ENCODE data around the gene MMRN2. TPM values are rescaled to one million over a fixed set of nuclear protein-coding genes. Genes with fewer than 3 reads are reported as not detected.

The MMRN2 gene
- total RNA-seq, 1 donor from 2014 or later, result 0.40 TPM

GRCh38 chr10:86944907-86945306, 12.5 kb downstream of the MMRN2 start:
- H3K4me1 Mint-ChIP-seq, result peaks cover 13% of the 10 kb centered on the region
- H3K27ac Mint-ChIP-seq (ENCODE audit: unreplicated experiment), result no peak overlapping the region
- H3K9me3 Mint-ChIP-seq, result no peaks in the 10 kb centered on the region
- TF ChIP-seq CTCF (conservative IDR thresholded peaks at IDR 0.05), result no peak
- H3K36me3 Mint-ChIP-seq (ENCODE audit: low read depth), result no peaks in the 10 kb centered on the region
- no peaks in the 10 kb centered on the region for H3K27me3 Mint-ChIP-seq (ENCODE audit: low read depth)
- H3K4me3 Mint-ChIP-seq, result no peak overlapping the region
- DNase-seq (ENCODE audit: low read depth, low spot score), result no peak

- Mint-ChIP-seq H3K9me3 (no peaks in the 10 kb centered on the region), H3K36me3 (ENCODE audit: low read depth) (no peaks in the 10 kb centered on the region), H3K4me1 (peaks cover 16% of the 10 kb centered on the region), H3K27me3 (ENCODE audit: low read depth) (no peaks in the 10 kb centered on the region), H3K27ac (ENCODE audit: unreplicated experiment) (no peak overlapping the region), H3K4me3 (no peak overlapping the region)
- TF ChIP-seq CTCF (conservative IDR thresholded peaks at IDR 0.05), result no peak
- no peak for DNase-seq (ENCODE audit: low read depth, low spot score)
Observed at GRCh38 chr10:86944471-86944870, 12.9 kb downstream of the MMRN2 start.

- Mint-ChIP-seq H3K4me3 (no peak overlapping the region), H3K27me3 (ENCODE audit: low read depth) (no peaks in the 10 kb centered on the region), H3K4me1 (peaks cover 17% of the 10 kb centered on the region), H3K27ac (ENCODE audit: unreplicated experiment) (no peak overlapping the region), H3K9me3 (no peaks in the 10 kb centered on the region), H3K36me3 (ENCODE audit: low read depth) (no peaks in the 10 kb centered on the region)
- no peak for TF ChIP-seq CTCF (conservative IDR thresholded peaks at IDR 0.05)
- DNase-seq (ENCODE audit: low read depth, low spot score), result no peak
Observed at GRCh38 chr10:86944031-86944419, 13.4 kb downstream of the MMRN2 start.

GRCh38 chr10:86943316-86944030, 13.9 kb downstream of the MMRN2 start:
- no peak for TF ChIP-seq CTCF (conservative IDR thresholded peaks at IDR 0.05)
- H3K36me3 Mint-ChIP-seq (ENCODE audit: low read depth), result no peaks in the 10 kb centered on the region
- H3K4me1 Mint-ChIP-seq, result peaks cover 17% of the 10 kb centered on the region
- no peak for DNase-seq (ENCODE audit: low read depth, low spot score)
- no peaks in the 10 kb centered on the region for H3K9me3 Mint-ChIP-seq
- H3K4me3 Mint-ChIP-seq, result no peak overlapping the region
- H3K27ac Mint-ChIP-seq (ENCODE audit: unreplicated experiment), result no peak overlapping the region
- no peaks in the 10 kb centered on the region for H3K27me3 Mint-ChIP-seq (ENCODE audit: low read depth)

- H3K36me3 Mint-ChIP-seq (ENCODE audit: low read depth), result no peaks in the 10 kb centered on the region
- DNase-seq (ENCODE audit: low read depth, low spot score), result no peak
- no peak overlapping the region for H3K4me3 Mint-ChIP-seq
- no peak for TF ChIP-seq CTCF (conservative IDR thresholded peaks at IDR 0.05)
- H3K4me1 Mint-ChIP-seq, result peaks cover 17% of the 10 kb centered on the region
- no peaks in the 10 kb centered on the region for H3K27me3 Mint-ChIP-seq (ENCODE audit: low read depth)
- H3K27ac Mint-ChIP-seq (ENCODE audit: unreplicated experiment), result no peak overlapping the region
- H3K9me3 Mint-ChIP-seq, result no peaks in the 10 kb centered on the region
Observed at GRCh38 chr10:86942441-86943315, 14.7 kb downstream of the MMRN2 start.

Measured in neural crest cell (in vitro differentiated cells).